T-helper 17 cell (primary cell): ENCODE data around the gene RAD17. TPM values are rescaled to one million over a fixed set of nuclear protein-coding genes. Genes with fewer than 3 reads are reported as not detected.
"Not testable (repeated sequence)": the region's sequence is repeated elsewhere in the genome, so short reads cannot be mapped to it uniquely, and the experiment has no call there.

Experiments
- ATAC-seq: fragments of 150-1000 bp; cut with Tn5 transposase; 2 replicates; pipeline ENCODE4 v1.10.0; 2021; ENCODE audit warnings: mild to moderate bottlenecking, moderate library complexity
- DNase-seq, 3 donors: peaks; one replicate each; pipeline versions ENCODE4 v3.0.0 to v3.0.0-alpha.2; 2020 to 2021
- H3K9me3 ChIP-seq: one replicate; pipeline ENCODE4 v1.7.0; 2013; ENCODE audit warnings: low read length, mild to moderate bottlenecking; ENCODE audit not compliant: control insufficient read depth, poor library complexity, severe bottlenecking
- H3K27ac Mint-ChIP-seq: one replicate; pipeline ENCODE4 v1.8.0; 2022; ENCODE audit warnings: mild to moderate bottlenecking, moderate library complexity, mixed read lengths
- H3K27me3 Mint-ChIP-seq: one replicate; pipeline ENCODE4 v1.8.0; 2022; ENCODE audit warnings: mixed read lengths
- H3K36me3 Mint-ChIP-seq: one replicate; pipeline ENCODE4 v1.8.0; 2022; ENCODE audit warnings: low read depth, mixed read lengths
- H3K4me1 Mint-ChIP-seq: one replicate; pipeline ENCODE4 v1.8.0; 2022; ENCODE audit warnings: mild to moderate bottlenecking, mixed read lengths
- H3K4me3 Mint-ChIP-seq: one replicate; pipeline ENCODE4 v1.8.0; 2022; ENCODE audit warnings: mild to moderate bottlenecking, moderate library complexity, mixed read lengths
- total RNA-seq, 4 donors: library from RNA in 2 of 4; stranded (reverse) in 2 of 4; gene quantifications; one replicate each; pipeline ENCODE4 v1.2.3 and lab custom pipeline; 2022 to 2026

Gene RAD17
- total RNA-seq, 2 donors from 2014 or later: 19.9 TPM

DNA sequence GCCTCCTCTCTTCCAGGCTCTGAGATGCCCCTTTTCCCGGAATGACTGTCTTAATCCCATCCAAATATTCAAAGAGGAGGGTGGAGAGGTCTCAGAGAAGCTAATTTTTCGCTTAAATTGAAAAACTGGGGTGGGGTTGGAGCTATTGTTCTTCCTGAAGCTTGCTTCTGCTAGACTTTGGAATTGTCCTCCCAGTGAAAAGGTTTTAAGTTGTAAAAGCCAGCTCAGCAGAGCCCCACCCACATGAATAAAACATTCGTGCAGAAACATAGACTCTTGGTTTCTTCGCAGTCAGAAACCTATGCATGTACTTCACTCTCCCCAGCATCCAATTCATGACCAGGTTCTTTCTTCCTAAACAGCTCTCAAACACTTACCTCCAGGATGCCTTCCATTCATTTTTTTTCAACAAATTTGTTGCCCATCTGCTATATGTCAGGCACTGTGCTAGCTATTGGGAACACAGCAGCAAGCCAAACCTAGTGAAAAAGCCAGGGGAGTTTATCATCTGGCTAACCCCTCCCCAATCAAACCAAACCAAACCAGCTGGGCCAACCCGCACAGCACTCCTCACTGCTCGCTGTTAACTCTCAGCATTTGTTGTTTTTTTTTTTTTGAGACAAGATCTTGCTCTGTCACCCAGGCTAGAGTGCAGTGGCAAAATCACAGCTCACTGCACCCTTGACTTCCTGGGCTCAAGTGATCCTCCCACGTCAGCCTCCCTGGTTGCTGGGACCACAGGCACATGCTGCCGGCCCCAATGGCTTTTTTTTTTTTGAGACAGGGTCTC lies 85.0 kb downstream of the RAD17 start:
- no peak overlapping the region for H3K27ac Mint-ChIP-seq
- ATAC-seq: no peak
- no peak for DNase-seq
- peaks cover 14% of the 10 kb centered on the region for H3K27me3 Mint-ChIP-seq
- H3K4me3 Mint-ChIP-seq: no peak overlapping the region
- no peaks in the 10 kb centered on the region for H3K4me1 Mint-ChIP-seq
- H3K9me3 ChIP-seq: no peaks in the 10 kb centered on the region
- no peaks in the 10 kb centered on the region for H3K36me3 Mint-ChIP-seq

DNA sequence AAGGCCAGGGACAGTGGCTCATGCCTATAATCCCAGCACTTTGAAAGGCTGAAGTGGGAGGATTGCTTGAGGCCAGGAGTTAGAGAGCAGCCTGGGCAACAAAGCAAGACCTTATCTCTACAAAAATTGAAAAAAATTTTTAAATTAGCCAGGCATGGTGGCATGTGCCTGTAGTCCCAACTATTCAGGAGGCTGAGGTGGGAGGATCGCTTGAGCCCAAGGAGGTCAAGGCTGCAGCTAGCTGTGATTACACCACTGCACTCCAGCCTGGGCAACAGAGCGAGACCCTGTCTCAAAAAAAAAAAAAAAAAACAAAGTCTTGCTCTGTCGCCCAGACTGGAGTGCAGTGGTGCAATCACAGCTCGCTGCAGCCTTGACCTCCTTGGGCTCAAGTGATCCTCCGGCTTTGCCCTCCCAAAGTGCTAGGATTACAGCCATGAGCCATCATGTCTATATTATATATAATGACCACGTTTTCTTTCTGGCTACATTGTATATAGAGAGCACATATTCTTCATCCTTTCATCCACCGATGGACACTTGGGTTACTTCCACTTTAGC lies 85.9 kb downstream of the RAD17 start:
- not testable (repeated sequence) for H3K27ac Mint-ChIP-seq, H3K4me3 Mint-ChIP-seq, ATAC-seq, H3K9me3 ChIP-seq, DNase-seq, H3K36me3 Mint-ChIP-seq, H3K4me1 Mint-ChIP-seq
- H3K27me3 Mint-ChIP-seq: peaks cover 14% of the 10 kb centered on the region

GRCh38 chr5:69462170-69462569 lies 92.6 kb downstream of the RAD17 start:
- peaks cover 9% of the 10 kb centered on the region for H3K27me3 Mint-ChIP-seq
- H3K4me1 Mint-ChIP-seq: no peaks in the 10 kb centered on the region
- no peak overlapping the region for H3K4me3 Mint-ChIP-seq

More at GRCh38 chr5:69462170-69462569, 92.6 kb downstream of the RAD17 start:
- H3K36me3 Mint-ChIP-seq: no peaks in the 10 kb centered on the region
- DNase-seq: no peak
- H3K27ac Mint-ChIP-seq: no peak overlapping the region
- no peaks in the 10 kb centered on the region for H3K9me3 ChIP-seq
- ATAC-seq: no peak

Other genes with a start within 250 kb of the RAD17 start
- 1 to 10 TPM; 2.2 to 2.3 TPM for gene CCNB1, start 202.7 kb upstream of the RAD17 start, total RNA-seq
- 1 to 10 TPM; 3.9 to 5.9 TPM for gene CENPH, start 180.2 kb upstream of the RAD17 start, total RNA-seq
- 10 to 100 TPM; 28.3 to 35.4 TPM for gene CDK7, start 134.9 kb upstream of the RAD17 start, total RNA-seq
- 1 to 10 TPM; 3.4 to 5.3 TPM for gene CCDC125, start 37.0 kb upstream of the RAD17 start, total RNA-seq
- gene AK6, start 298 bp upstream of the RAD17 start, total RNA-seq: 10 to 100 TPM in 1 of 2 donors, 1 to 10 TPM in 1; 8.8 to 12.6 TPM
- 10 to 100 TPM; 44.3 to 45.5 TPM for gene TAF9, start 298 bp upstream of the RAD17 start, total RNA-seq
- gene MARVELD2, start 45.3 kb downstream of the RAD17 start, total RNA-seq: under 1 TPM; 0.12 to 0.26 TPM
- 1 to 10 TPM; 2.0 to 9.0 TPM for gene OCLN, start 123.0 kb downstream of the RAD17 start, total RNA-seq
- 10 to 100 TPM; 26.6 to 41.6 TPM for gene GTF2H2C, start 190.4 kb downstream of the RAD17 start, total RNA-seq